ENCODE results near the gene TMPRSS4.

- no peak for TF ChIP-seq CTCF (IDR thresholded peaks at IDR 0.05; ENCODE audit: low read depth, low read length)
- no peak for TF ChIP-seq POLR2A (IDR thresholded peaks at IDR 0.05; ENCODE audit: extremely low read depth, insufficient read length)
- no peak for TF ChIP-seq MAX (IDR thresholded peaks at IDR 0.05; ENCODE audit: low read depth, low read length)
- TF ChIP-seq MYC (IDR thresholded peaks at IDR 0.05; ENCODE audit: low read depth, low read length), result no peak
Observed at GRCh38 chr11:118099838-118100556, 23.1 kb downstream of the TMPRSS4 start.
